ENCODE results near the gene NPR1. TPM values are rescaled to one million over a fixed set of nuclear protein-coding genes. Genes with fewer than 3 reads are reported as not detected.
A peak's percentile ranks its signal among the peaks of the same experiment; 100 is the strongest.

Gene NPR1
- total RNA-seq, 3 donors from 2014 or later (not counting 1 experiment from before 2014, with no cell fraction given), result not detected

- Mint-ChIP-seq H3K27me3 (ENCODE audit: low read depth in 2 of 2) (no peaks in the 10 kb centered on the region), H3K27ac (peak overlapping the region; percentile 31 to 75), H3K9me3 (no peaks in the 10 kb centered on the region), H3K36me3 (peaks cover 16% of the 10 kb centered on the region), H3K4me3 (no peak overlapping the region), H3K4me1 (peaks cover 28 to 38% of the 10 kb centered on the region in 2 donors)
- Histone ChIP-seq H3K9me3 (ENCODE audit: control insufficient read depth, insufficient read depth, low read length) (no peaks in the 10 kb centered on the region), H3K4me3 (ENCODE audit: low read length) (no peak overlapping the region), H3K4me1 (ENCODE audit: control insufficient read depth, insufficient read depth, low read length) (peaks cover 15% of the 10 kb centered on the region), H3K27ac (ENCODE audit: low read length) (no peak overlapping the region), H3K36me3 (ENCODE audit: control insufficient read depth, insufficient read depth, low read length) (peaks cover 15% of the 10 kb centered on the region), H3K27me3 (ENCODE audit: control insufficient read depth, insufficient read depth, low read length) (no peaks in the 10 kb centered on the region)
- no peak for TF ChIP-seq CTCF (IDR thresholded peaks at IDR 0.05)
- ATAC-seq, result no peak
- peak in 1 of 2 donors; percentile 35 for DNase-seq
- intact Hi-C loops (cut with micrococcal nuclease), result no loop called here
- WGBS (ENCODE audit: insufficient coverage), result 84% methylated on average over 2 of the region's 2 CpGs
Measured at GRCh38 chr1:153649863-153650235, 28.6 kb upstream of the NPR1 start.

GRCh38 chr1:153651771-153652170, 26.7 kb upstream of the NPR1 start:
- Mint-ChIP-seq H3K4me3 (no peak overlapping the region), H3K27ac (no peak overlapping the region), H3K4me1 (peaks cover 12 to 23% of the 10 kb centered on the region in 2 donors), H3K36me3 (no peaks in the 10 kb centered on the region), H3K9me3 (no peaks in the 10 kb centered on the region), H3K27me3 (ENCODE audit: low read depth in 2 of 2) (no peaks in the 10 kb centered on the region)
- Histone ChIP-seq H3K27ac (ENCODE audit: low read length) (no peak overlapping the region), H3K27me3 (ENCODE audit: control insufficient read depth, insufficient read depth, low read length) (no peaks in the 10 kb centered on the region), H3K36me3 (ENCODE audit: control insufficient read depth, insufficient read depth, low read length) (no peaks in the 10 kb centered on the region), H3K4me1 (ENCODE audit: control insufficient read depth, insufficient read depth, low read length) (peaks cover 8% of the 10 kb centered on the region), H3K9me3 (ENCODE audit: control insufficient read depth, insufficient read depth, low read length) (no peaks in the 10 kb centered on the region), H3K4me3 (ENCODE audit: low read length) (no peak overlapping the region)
- ATAC-seq, result no peak
- 89% methylated on average over 1 of the region's 1 CpG for WGBS (ENCODE audit: insufficient coverage)
- no peak for TF ChIP-seq CTCF (IDR thresholded peaks at IDR 0.05)
- intact Hi-C loops (cut with micrococcal nuclease), result no loop called here
- DNase-seq, result no peak

- 68% methylated on average over 3 of the region's 3 CpGs for WGBS (ENCODE audit: insufficient coverage)
- ATAC-seq (no peak), DNase-seq (no peak)
- peaks cover 2% of the 10 kb centered on the region for H3K4me1 ChIP-seq (ENCODE audit: control insufficient read depth, insufficient read depth, low read length)
- H3K4me1 Mint-ChIP-seq, result peaks cover under 1 to 11% of the 10 kb centered on the region in 2 donors
- H3K27ac ChIP-seq (ENCODE audit: low read length), result no peak overlapping the region
- H3K4me3 Mint-ChIP-seq, result no peak overlapping the region
- no peak for TF ChIP-seq CTCF (IDR thresholded peaks at IDR 0.05)
- no peaks in the 10 kb centered on the region for H3K36me3 ChIP-seq (ENCODE audit: control insufficient read depth, insufficient read depth, low read length)
- intact Hi-C loops (cut with micrococcal nuclease), result no loop called here
- H3K9me3 Mint-ChIP-seq, result no peaks in the 10 kb centered on the region
- H3K27me3 ChIP-seq (ENCODE audit: control insufficient read depth, insufficient read depth, low read length), result no peaks in the 10 kb centered on the region
- H3K27ac Mint-ChIP-seq, result no peak overlapping the region
- H3K9me3 ChIP-seq (ENCODE audit: control insufficient read depth, insufficient read depth, low read length), result no peaks in the 10 kb centered on the region
- no peaks in the 10 kb centered on the region for H3K36me3 Mint-ChIP-seq
- no peak overlapping the region for H3K4me3 ChIP-seq (ENCODE audit: low read length)
- H3K27me3 Mint-ChIP-seq (ENCODE audit: low read depth in 2 of 2), result no peaks in the 10 kb centered on the region
Measured at GRCh38 chr1:153652805-153653500, 25.5 kb upstream of the NPR1 start.

- no peak for TF ChIP-seq CTCF (IDR thresholded peaks at IDR 0.05)
- DNase-seq, result no peak
- intact Hi-C loops (cut with micrococcal nuclease), result no loop called here
- Mint-ChIP-seq H3K4me1 (peaks cover 7 to 13% of the 10 kb centered on the region in 2 donors), H3K36me3 (no peaks in the 10 kb centered on the region), H3K27me3 (ENCODE audit: low read depth in 2 of 2) (no peaks in the 10 kb centered on the region), H3K27ac (no peak overlapping the region), H3K4me3 (no peak overlapping the region), H3K9me3 (no peaks in the 10 kb centered on the region)
- Histone ChIP-seq H3K27ac (ENCODE audit: low read length) (no peak overlapping the region), H3K9me3 (ENCODE audit: control insufficient read depth, insufficient read depth, low read length) (no peaks in the 10 kb centered on the region), H3K36me3 (ENCODE audit: control insufficient read depth, insufficient read depth, low read length) (no peaks in the 10 kb centered on the region), H3K27me3 (ENCODE audit: control insufficient read depth, insufficient read depth, low read length) (no peaks in the 10 kb centered on the region), H3K4me3 (ENCODE audit: low read length) (no peak overlapping the region), H3K4me1 (ENCODE audit: control insufficient read depth, insufficient read depth, low read length) (peaks cover 18% of the 10 kb centered on the region)
- no peak for ATAC-seq
- WGBS (ENCODE audit: insufficient coverage), result 94% methylated on average over 2 of the region's 3 CpGs
Measured at GRCh38 chr1:153655333-153655732, 23.2 kb upstream of the NPR1 start.

Data from natural killer cell (primary cell).